ENCODE measurements around the gene COL6A5. TPM values are rescaled to one million over a fixed set of nuclear protein-coding genes. Genes with fewer than 3 reads are reported as not detected.
"Not testable (repeated sequence)": the region's sequence is repeated elsewhere in the genome, so short reads cannot be mapped to it uniquely, and the experiment has no call there.

The COL6A5 gene
- total and polyA plus RNA-seq, 2 of the 13 experiments (the other 11 are each of a cell fraction or from before 2014, with no cell fraction given), result not detected

DNA sequence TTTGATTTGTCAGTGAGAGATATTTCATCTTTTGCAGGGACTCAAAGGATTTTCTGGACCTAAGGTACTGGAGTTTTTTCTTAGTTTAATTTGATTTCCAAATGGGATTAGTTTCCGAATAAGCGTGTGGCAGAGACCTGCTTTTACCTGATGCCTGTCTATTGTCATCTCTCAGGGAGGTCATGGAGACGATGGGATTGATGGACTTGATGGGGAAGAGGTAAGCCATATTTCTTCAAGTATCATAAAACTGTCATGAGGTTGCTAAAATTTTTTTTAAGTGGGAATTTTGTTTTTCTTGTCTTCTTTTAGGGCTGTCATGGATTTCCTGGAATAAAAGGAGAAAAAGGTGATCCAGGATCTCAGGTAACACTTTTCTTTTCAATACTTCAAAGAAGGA is 60.5 kb downstream of the COL6A5 start (continued):
- TF ChIP-seq, protein P1, sequence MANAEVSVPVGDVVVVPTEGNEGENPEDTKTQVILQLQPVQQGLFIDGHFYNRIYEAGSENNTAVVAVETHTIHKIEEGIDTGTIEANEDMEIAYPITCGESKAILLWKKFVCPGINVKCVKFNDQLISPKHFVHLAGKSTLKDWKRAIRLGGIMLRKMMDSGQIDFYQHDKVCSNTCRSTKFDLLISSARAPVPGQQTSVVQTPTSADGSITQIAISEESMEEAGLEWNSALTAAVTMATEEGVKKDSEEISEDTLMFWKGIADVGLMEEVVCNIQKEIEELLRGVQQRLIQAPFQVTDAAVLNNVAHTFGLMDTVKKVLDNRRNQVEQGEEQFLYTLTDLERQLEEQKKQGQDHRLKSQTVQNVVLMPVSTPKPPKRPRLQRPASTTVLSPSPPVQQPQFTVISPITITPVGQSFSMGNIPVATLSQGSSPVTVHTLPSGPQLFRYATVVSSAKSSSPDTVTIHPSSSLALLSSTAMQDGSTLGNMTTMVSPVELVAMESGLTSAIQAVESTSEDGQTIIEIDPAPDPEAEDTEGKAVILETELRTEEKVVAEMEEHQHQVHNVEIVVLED (CRISPR knock-in tag; IDR thresholded peaks at IDR 0.05; ENCODE audit: borderline replicate concordance), result no peak
- TF ChIP-seq, protein P2, sequence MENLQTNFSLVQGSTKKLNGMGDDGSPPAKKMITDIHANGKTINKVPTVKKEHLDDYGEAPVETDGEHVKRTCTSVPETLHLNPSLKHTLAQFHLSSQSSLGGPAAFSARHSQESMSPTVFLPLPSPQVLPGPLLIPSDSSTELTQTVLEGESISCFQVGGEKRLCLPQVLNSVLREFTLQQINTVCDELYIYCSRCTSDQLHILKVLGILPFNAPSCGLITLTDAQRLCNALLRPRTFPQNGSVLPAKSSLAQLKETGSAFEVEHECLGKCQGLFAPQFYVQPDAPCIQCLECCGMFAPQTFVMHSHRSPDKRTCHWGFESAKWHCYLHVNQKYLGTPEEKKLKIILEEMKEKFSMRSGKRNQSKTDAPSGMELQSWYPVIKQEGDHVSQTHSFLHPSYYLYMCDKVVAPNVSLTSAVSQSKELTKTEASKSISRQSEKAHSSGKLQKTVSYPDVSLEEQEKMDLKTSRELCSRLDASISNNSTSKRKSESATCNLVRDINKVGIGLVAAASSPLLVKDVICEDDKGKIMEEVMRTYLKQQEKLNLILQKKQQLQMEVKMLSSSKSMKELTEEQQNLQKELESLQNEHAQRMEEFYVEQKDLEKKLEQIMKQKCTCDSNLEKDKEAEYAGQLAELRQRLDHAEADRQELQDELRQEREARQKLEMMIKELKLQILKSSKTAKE (CRISPR knock-in tag; IDR thresholded peaks at IDR 0.05; ENCODE audit: borderline replicate concordance), result no peak
- TF ChIP-seq ZNF670 (CRISPR knock-in tag; IDR thresholded peaks at IDR 0.05; ENCODE audit: borderline replicate concordance), result no peak
- TF ChIP-seq ZNF335 (CRISPR knock-in tag; IDR thresholded peaks at IDR 0.05), result no peak
- TF ChIP-seq HMG20B (CRISPR knock-in tag; conservative IDR thresholded peaks at IDR 0.05), result no peak
- TF ChIP-seq ZNF724P (CRISPR knock-in tag; IDR thresholded peaks at IDR 0.05; ENCODE audit: borderline replicate concordance), result no peak
- TF ChIP-seq EZH2 (conservative IDR thresholded peaks at IDR 0.05; ENCODE audit: low read depth, low read length), result no peak

DNA sequence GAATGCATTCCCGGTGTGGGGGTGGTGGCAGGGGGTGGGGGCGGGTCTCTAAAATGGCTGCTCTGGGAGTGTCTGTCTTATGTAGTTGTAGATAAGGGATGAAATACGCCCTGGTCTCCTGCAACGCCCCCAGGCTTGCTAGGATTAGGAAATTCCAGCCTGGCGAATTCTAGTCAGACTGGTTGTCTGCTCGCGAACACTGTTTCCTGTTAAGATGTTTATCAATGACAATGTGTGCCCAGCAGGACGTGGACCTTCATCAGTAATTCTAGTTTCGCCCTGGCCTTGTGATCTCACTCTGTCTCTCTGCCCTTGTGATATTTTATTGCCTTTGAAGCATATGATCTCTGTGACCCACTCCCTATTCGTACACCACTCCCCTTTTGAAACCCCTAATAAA is 62.8 kb downstream of the COL6A5 start:
- FAIRE-seq; H3K79me2 ChIP-seq (ENCODE audit: insufficient read depth, low read length); H3K4me1 ChIP-seq (ENCODE audit: insufficient read depth, low read length); intact Hi-C loops (cut with micrococcal nuclease; ENCODE audit: unreplicated experiment); H3K9ac ChIP-seq (ENCODE audit: insufficient read depth, low read depth, low read length); H3K4me3 ChIP-seq (replicated peaks in 1 of 3; ENCODE audit: insufficient read depth in 1 of 3, low read depth in 2 of 3, low read length in 3 of 3); BruUV-seq (replicated peaks); H3K27ac ChIP-seq (ENCODE audit: extremely low read length, insufficient read depth, low read length); H3K36me3 ChIP-seq (replicated peaks in 1 of 2; ENCODE audit: control insufficient read depth in 1 of 2, insufficient read depth in 2 of 2, low read length in 2 of 2); H2AFZ ChIP-seq (ENCODE audit: low read length); H3K27me3 ChIP-seq (ENCODE audit: control insufficient read depth in 1 of 2, insufficient read depth in 2 of 2, low read length in 2 of 2); ATAC-seq; in situ Hi-C loops (cut with HindIII; ENCODE audit: extremely low pct_ligation_motif_present, low pct_unique_long_range_greater_than_20kb); DNase-seq (ENCODE audit: low spot score); POLR2A ChIA-PET; H4K20me1 ChIP-seq (ENCODE audit: insufficient read depth, low read length); CTCF ChIA-PET (ENCODE audit: low intra/inter-chr PET ratio, low total read pairs); H3K4me2 ChIP-seq (ENCODE audit: low read depth, low read length); H3K9me3 ChIP-seq (ENCODE audit: low read length): not testable (repeated sequence)
- WGBS (ENCODE audit: low lambda C conversion rate), result 10% methylated on average over 7 of the region's 10 CpGs
